Activated T-cell treated with anti-CD3 and anti-CD28 coated beads, Interleukin-2, amount 50 U/mL, for 72 hours (primary cell): ENCODE data around the gene PCCA. TPM values are rescaled to one million over a fixed set of nuclear protein-coding genes. Genes with fewer than 3 reads are reported as not detected.

ENCODE experiments used
- ATAC-seq, 2 donors: fragments of 150-1000 bp; cut with Tn5 transposase; replicated peaks in 1 of 2; 2 replicates each; pipeline ENCODE4 v1.10.0; 2021; ENCODE audit warnings: moderate library complexity in 2 of 2, mild to moderate bottlenecking in 1 of 2
- DNase-seq, 2 donors: peaks; one replicate each; pipeline ENCODE4 v3.0.0; 2021 to 2022; ENCODE audit warnings: mixed read lengths in 1 of 2
- H3K27ac Mint-ChIP-seq: one replicate; pipeline ENCODE4 v1.8.0; 2022; ENCODE audit warnings: mild to moderate bottlenecking, moderate library complexity, mixed read lengths
- H3K27me3 Mint-ChIP-seq: one replicate; pipeline ENCODE4 v1.8.0; 2022; ENCODE audit warnings: low read depth, mixed read lengths
- H3K36me3 Mint-ChIP-seq, 2 donors: one replicate each; pipeline ENCODE4 v1.8.0; 2022; ENCODE audit warnings: mixed read lengths in 2 of 2, mild to moderate bottlenecking in 1 of 2; ENCODE audit not compliant: insufficient read depth in 2 of 2
- H3K4me1 Mint-ChIP-seq: one replicate; pipeline ENCODE4 v1.8.0; 2022; ENCODE audit warnings: low read depth, mixed read lengths
- H3K4me3 Mint-ChIP-seq, 2 donors: one replicate each; pipeline ENCODE4 v1.8.0; 2022; ENCODE audit warnings: mild to moderate bottlenecking in 2 of 2, mixed read lengths in 2 of 2, moderate library complexity in 2 of 2
- H3K9me3 Mint-ChIP-seq, 2 donors: one replicate each; pipeline ENCODE4 v1.8.0; 2022; ENCODE audit warnings: mixed read lengths in 2 of 2
- total RNA-seq, 2 donors: library from RNA; stranded (reverse); gene quantifications; one replicate each; pipeline ENCODE4 v1.2.3, GENCODE V29; 2022

Gene PCCA
- total RNA-seq, 2 donors from 2014 or later = 10.5 to 16.9 TPM

GRCh38 chr13:100529666-100530377 is 440.9 kb downstream of the PCCA start:
- Mint-ChIP-seq H3K4me1 (no peaks in the 10 kb centered on the region), H3K27ac (no peak overlapping the region), H3K9me3 (no peaks in the 10 kb centered on the region), H3K27me3 (no peaks in the 10 kb centered on the region), H3K36me3 (no peaks in the 10 kb centered on the region), H3K4me3 (no peak overlapping the region)
- DNase-seq (no peak), ATAC-seq (no peak)

- ATAC-seq (no peak), DNase-seq (no peak)
- no peaks in the 10 kb centered on the region for H3K27me3 Mint-ChIP-seq
Measured at GRCh38 chr13:100530671-100531213, 441.8 kb downstream of the PCCA start.

GRCh38 chr13:100532090-100532766 is 443.3 kb downstream of the PCCA start:
- Mint-ChIP-seq H3K4me3 (no peak overlapping the region), H3K27ac (no peak overlapping the region), H3K27me3 (no peaks in the 10 kb centered on the region), H3K36me3 (no peaks in the 10 kb centered on the region), H3K4me1 (no peaks in the 10 kb centered on the region), H3K9me3 (no peaks in the 10 kb centered on the region)
- no peak for DNase-seq
- ATAC-seq = no peak

More at GRCh38 chr13:100530671-100531213, 441.8 kb downstream of the PCCA start:
- Mint-ChIP-seq H3K4me3 (no peak overlapping the region), H3K36me3 (no peaks in the 10 kb centered on the region), H3K27ac (peak overlapping the region; percentile 27), H3K9me3 (no peaks in the 10 kb centered on the region), H3K4me1 (no peaks in the 10 kb centered on the region)

GRCh38 chr13:100532836-100533435 is 444.0 kb downstream of the PCCA start:
- Mint-ChIP-seq H3K27ac (no peak overlapping the region), H3K4me1 (no peaks in the 10 kb centered on the region), H3K4me3 (no peak overlapping the region), H3K27me3 (no peaks in the 10 kb centered on the region), H3K36me3 (no peaks in the 10 kb centered on the region), H3K9me3 (no peaks in the 10 kb centered on the region)
- no peak for DNase-seq
- no peak for ATAC-seq

GRCh38 chr13:100533588-100534041 is 444.7 kb downstream of the PCCA start:
- no peak for DNase-seq
- H3K27ac Mint-ChIP-seq = no peak overlapping the region
- H3K36me3 Mint-ChIP-seq = no peaks in the 10 kb centered on the region
- no peaks in the 10 kb centered on the region for H3K4me1 Mint-ChIP-seq
- no peaks in the 10 kb centered on the region for H3K9me3 Mint-ChIP-seq
- no peak for ATAC-seq
- no peaks in the 10 kb centered on the region for H3K27me3 Mint-ChIP-seq
- no peak overlapping the region for H3K4me3 Mint-ChIP-seq

GRCh38 chr13:100534147-100534843 is 445.4 kb downstream of the PCCA start:
- Mint-ChIP-seq H3K27ac (no peak overlapping the region), H3K27me3 (no peaks in the 10 kb centered on the region), H3K4me1 (no peaks in the 10 kb centered on the region), H3K9me3 (no peaks in the 10 kb centered on the region), H3K4me3 (no peak overlapping the region), H3K36me3 (no peaks in the 10 kb centered on the region)
- DNase-seq = no peak
- no peak for ATAC-seq

GRCh38 chr13:100534911-100535310 is 446.0 kb downstream of the PCCA start:
- ATAC-seq = no peak
- Mint-ChIP-seq H3K9me3 (no peaks in the 10 kb centered on the region), H3K36me3 (no peaks in the 10 kb centered on the region), H3K27ac (no peak overlapping the region), H3K4me3 (no peak overlapping the region), H3K4me1 (no peaks in the 10 kb centered on the region), H3K27me3 (no peaks in the 10 kb centered on the region)
- DNase-seq = no peak

GRCh38 chr13:100535426-100536135 is 446.7 kb downstream of the PCCA start:
- ATAC-seq = no peak
- Mint-ChIP-seq H3K27me3 (no peaks in the 10 kb centered on the region), H3K27ac (no peak overlapping the region), H3K36me3 (no peaks in the 10 kb centered on the region), H3K4me1 (no peaks in the 10 kb centered on the region), H3K4me3 (no peak overlapping the region), H3K9me3 (no peaks in the 10 kb centered on the region)
- no peak for DNase-seq

GRCh38 chr13:100536643-100537180 is 447.8 kb downstream of the PCCA start:
- Mint-ChIP-seq H3K4me3 (no peak overlapping the region), H3K27ac (no peak overlapping the region), H3K36me3 (no peaks in the 10 kb centered on the region), H3K27me3 (no peaks in the 10 kb centered on the region), H3K9me3 (no peaks in the 10 kb centered on the region), H3K4me1 (no peaks in the 10 kb centered on the region)
- DNase-seq = no peak
- ATAC-seq = no peak

GRCh38 chr13:100537486-100537885 is 448.6 kb downstream of the PCCA start:
- Mint-ChIP-seq H3K27me3 (no peaks in the 10 kb centered on the region), H3K9me3 (no peaks in the 10 kb centered on the region), H3K36me3 (no peaks in the 10 kb centered on the region), H3K4me3 (no peak overlapping the region), H3K4me1 (peaks cover under 1% of the 10 kb centered on the region), H3K27ac (no peak overlapping the region)
- DNase-seq = no peak
- no peak for ATAC-seq

- no peak for ATAC-seq
- Mint-ChIP-seq H3K9me3 (no peaks in the 10 kb centered on the region), H3K4me1 (peaks cover 5% of the 10 kb centered on the region), H3K27me3 (no peaks in the 10 kb centered on the region), H3K27ac (no peak overlapping the region), H3K36me3 (no peaks in the 10 kb centered on the region), H3K4me3 (no peak overlapping the region)
- DNase-seq = no peak
Measured at GRCh38 chr13:100537951-100538462, 449.1 kb downstream of the PCCA start.

GRCh38 chr13:100540621-100541020 is 451.7 kb downstream of the PCCA start:
- H3K27me3 Mint-ChIP-seq = no peaks in the 10 kb centered on the region
- peaks cover 5% of the 10 kb centered on the region for H3K4me1 Mint-ChIP-seq
- H3K9me3 Mint-ChIP-seq = no peaks in the 10 kb centered on the region
- no peak overlapping the region for H3K27ac Mint-ChIP-seq
- ATAC-seq (no peak), DNase-seq (no peak)
- no peaks in the 10 kb centered on the region for H3K36me3 Mint-ChIP-seq
- no peak overlapping the region for H3K4me3 Mint-ChIP-seq
